Vagina (tissue), 2 donors: ENCODE measurements around the gene NES.

ENCODE experiments used
- POLR2A ChIP-seq, 2 donors: fragments of 450-650 bp; IDR thresholded peaks; one replicate each; pipeline ENCODE4 v1.6.1; 2017; ENCODE audit warnings: antibody characterized with exemption in 2 of 2, mild to moderate bottlenecking in 2 of 2, moderate library complexity in 2 of 2
- TF ChIP-seq, protein P1 (sequence below), 3 experiments: fragments of 450-650 bp in 2 of 3; fragments of 200-600 bp in 1 of 3; sonication (generic) in 1 of 3; IDR thresholded peaks; one replicate each; pipeline ENCODE4 v1.5.1; 2017 to 2019; ENCODE audit warnings: antibody characterized with exemption in 3 of 3, mild to moderate bottlenecking in 2 of 3, moderate library complexity in 2 of 3

DNA sequence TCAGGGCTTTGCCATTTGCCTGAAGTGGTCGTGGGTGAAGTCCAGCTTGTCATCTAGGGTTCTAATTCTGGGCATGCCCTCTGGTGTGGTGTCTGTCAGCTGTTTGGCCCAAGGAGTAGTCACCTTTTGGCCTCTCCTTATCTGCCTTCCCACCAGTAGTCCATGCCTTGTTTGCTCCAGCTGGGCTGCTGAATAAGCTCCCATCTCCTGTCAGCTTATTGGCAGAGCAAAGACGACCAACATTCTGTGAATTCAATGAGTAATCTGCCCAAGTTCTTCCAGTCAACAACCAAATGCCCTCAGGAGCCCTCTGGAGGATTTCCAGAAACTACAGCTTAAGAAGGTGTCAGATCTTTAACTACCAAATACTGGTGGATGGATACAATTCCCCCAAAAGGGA is 28.3 kb downstream of the NES start:
- TF ChIP-seq, protein P1, sequence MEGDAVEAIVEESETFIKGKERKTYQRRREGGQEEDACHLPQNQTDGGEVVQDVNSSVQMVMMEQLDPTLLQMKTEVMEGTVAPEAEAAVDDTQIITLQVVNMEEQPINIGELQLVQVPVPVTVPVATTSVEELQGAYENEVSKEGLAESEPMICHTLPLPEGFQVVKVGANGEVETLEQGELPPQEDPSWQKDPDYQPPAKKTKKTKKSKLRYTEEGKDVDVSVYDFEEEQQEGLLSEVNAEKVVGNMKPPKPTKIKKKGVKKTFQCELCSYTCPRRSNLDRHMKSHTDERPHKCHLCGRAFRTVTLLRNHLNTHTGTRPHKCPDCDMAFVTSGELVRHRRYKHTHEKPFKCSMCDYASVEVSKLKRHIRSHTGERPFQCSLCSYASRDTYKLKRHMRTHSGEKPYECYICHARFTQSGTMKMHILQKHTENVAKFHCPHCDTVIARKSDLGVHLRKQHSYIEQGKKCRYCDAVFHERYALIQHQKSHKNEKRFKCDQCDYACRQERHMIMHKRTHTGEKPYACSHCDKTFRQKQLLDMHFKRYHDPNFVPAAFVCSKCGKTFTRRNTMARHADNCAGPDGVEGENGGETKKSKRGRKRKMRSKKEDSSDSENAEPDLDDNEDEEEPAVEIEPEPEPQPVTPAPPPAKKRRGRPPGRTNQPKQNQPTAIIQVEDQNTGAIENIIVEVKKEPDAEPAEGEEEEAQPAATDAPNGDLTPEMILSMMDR (IDR thresholded peaks at IDR 0.05) = no peak
- TF ChIP-seq POLR2A (IDR thresholded peaks at IDR 0.05) = no peak
